Measurements from ENCODE around the gene ACKR3.

ACKR3 gene

GRCh38 chr2:236601316-236602202 lies 31.9 kb downstream of the ACKR3 start:
- Histone ChIP-seq H3K27me3 (ENCODE audit: control insufficient read depth, insufficient read depth, low read length) (0 out of 2 replicates have a peak, but pooled peaks cover 3% of the 10 kb centered on the region), H3K36me3 (ENCODE audit: control insufficient read depth, insufficient read depth, low read length) (no peaks in the 10 kb centered on the region), H3K4me3 (ENCODE audit: low read depth, low read length) (no peak overlapping the region), H3K27ac (ENCODE audit: low read depth, low read length) (no peak overlapping the region), H3K4me1 (ENCODE audit: control insufficient read depth, insufficient read depth, low read length) (0 out of 2 replicates have a peak, but pooled peaks cover 4% of the 10 kb centered on the region), H3K9me3 (ENCODE audit: control insufficient read depth, insufficient read depth, low read depth, low read length) (no peaks in the 10 kb centered on the region), H3K9ac (ENCODE audit: low read length) (no peak overlapping the region)

GRCh38 chr2:236602678-236603077 lies 33.1 kb downstream of the ACKR3 start:
- Histone ChIP-seq H3K9ac (ENCODE audit: low read length) (no peak overlapping the region), H3K27ac (ENCODE audit: low read depth, low read length) (no peak overlapping the region), H3K9me3 (ENCODE audit: control insufficient read depth, insufficient read depth, low read depth, low read length) (no peaks in the 10 kb centered on the region), H3K4me3 (ENCODE audit: low read depth, low read length) (no peak overlapping the region), H3K4me1 (ENCODE audit: control insufficient read depth, insufficient read depth, low read length) (0 out of 2 replicates have a peak, but pooled peaks cover 4% of the 10 kb centered on the region), H3K27me3 (ENCODE audit: control insufficient read depth, insufficient read depth, low read length) (0 out of 2 replicates have a peak, but pooled peaks cover 3% of the 10 kb centered on the region), H3K36me3 (ENCODE audit: control insufficient read depth, insufficient read depth, low read length) (no peaks in the 10 kb centered on the region)

GRCh38 chr2:236603361-236604015 lies 33.9 kb downstream of the ACKR3 start:
- Histone ChIP-seq H3K4me3 (ENCODE audit: low read depth, low read length) (no peak overlapping the region), H3K36me3 (ENCODE audit: control insufficient read depth, insufficient read depth, low read length) (no peaks in the 10 kb centered on the region), H3K9me3 (ENCODE audit: control insufficient read depth, insufficient read depth, low read depth, low read length) (no peaks in the 10 kb centered on the region), H3K27ac (ENCODE audit: low read depth, low read length) (no peak overlapping the region), H3K9ac (ENCODE audit: low read length) (no peak overlapping the region), H3K27me3 (ENCODE audit: control insufficient read depth, insufficient read depth, low read length) (0 out of 2 replicates have a peak, but pooled peaks cover 3% of the 10 kb centered on the region), H3K4me1 (ENCODE audit: control insufficient read depth, insufficient read depth, low read length) (0 out of 2 replicates have a peak, but pooled peaks cover 3% of the 10 kb centered on the region)

- Histone ChIP-seq H3K27ac (ENCODE audit: low read depth, low read length) (no peak overlapping the region), H3K4me3 (ENCODE audit: low read depth, low read length) (no peak overlapping the region), H3K4me1 (ENCODE audit: control insufficient read depth, insufficient read depth, low read length) (no peaks in the 10 kb centered on the region), H3K27me3 (ENCODE audit: control insufficient read depth, insufficient read depth, low read length) (0 out of 2 replicates have a peak, but pooled peaks cover 3% of the 10 kb centered on the region), H3K36me3 (ENCODE audit: control insufficient read depth, insufficient read depth, low read length) (no peaks in the 10 kb centered on the region), H3K9ac (ENCODE audit: low read length) (no peak overlapping the region), H3K9me3 (ENCODE audit: control insufficient read depth, insufficient read depth, low read depth, low read length) (no peaks in the 10 kb centered on the region)
Measured at GRCh38 chr2:236604575-236605344, 35.1 kb downstream of the ACKR3 start.

GRCh38 chr2:236605345-236605734 lies 35.7 kb downstream of the ACKR3 start:
- H3K4me1 ChIP-seq (ENCODE audit: control insufficient read depth, insufficient read depth, low read length): no peaks in the 10 kb centered on the region
- no peaks in the 10 kb centered on the region for H3K9me3 ChIP-seq (ENCODE audit: control insufficient read depth, insufficient read depth, low read depth, low read length)
- 0 out of 2 replicates have a peak, but pooled peaks cover 3% of the 10 kb centered on the region for H3K27me3 ChIP-seq (ENCODE audit: control insufficient read depth, insufficient read depth, low read length)
- H3K27ac ChIP-seq (ENCODE audit: low read depth, low read length): no peak overlapping the region
- no peak overlapping the region for H3K9ac ChIP-seq (ENCODE audit: low read length)
- H3K4me3 ChIP-seq (ENCODE audit: low read depth, low read length): no peak overlapping the region
- no peaks in the 10 kb centered on the region for H3K36me3 ChIP-seq (ENCODE audit: control insufficient read depth, insufficient read depth, low read length)

DNA sequence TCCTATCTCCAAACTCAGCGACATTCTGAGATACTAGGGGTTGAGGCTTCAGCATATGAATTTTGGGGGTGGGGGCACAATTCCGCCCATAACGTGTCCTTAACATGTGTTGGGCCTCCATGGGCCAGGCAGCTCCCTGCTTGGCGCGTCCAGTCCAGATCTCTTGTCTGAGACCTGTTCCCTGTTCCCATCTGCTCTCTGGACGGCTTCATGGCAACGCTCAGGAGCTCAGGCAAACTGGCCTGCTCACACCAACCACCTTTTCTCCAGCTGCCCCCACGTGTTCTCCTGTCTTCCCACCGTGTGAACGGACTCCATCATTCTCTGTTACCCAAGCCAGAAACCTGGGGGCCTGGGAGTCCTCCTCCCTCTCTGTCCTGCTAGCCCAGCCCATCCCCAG lies 36.4 kb downstream of the ACKR3 start:
- Histone ChIP-seq H3K36me3 (ENCODE audit: control insufficient read depth, insufficient read depth, low read length) (no peaks in the 10 kb centered on the region), H3K9me3 (ENCODE audit: control insufficient read depth, insufficient read depth, low read depth, low read length) (no peaks in the 10 kb centered on the region), H3K27me3 (ENCODE audit: control insufficient read depth, insufficient read depth, low read length) (0 out of 2 replicates have a peak, but pooled peaks cover 3% of the 10 kb centered on the region), H3K9ac (ENCODE audit: low read length) (no peak overlapping the region), H3K27ac (ENCODE audit: low read depth, low read length) (no peak overlapping the region), H3K4me1 (ENCODE audit: control insufficient read depth, insufficient read depth, low read length) (no peaks in the 10 kb centered on the region), H3K4me3 (ENCODE audit: low read depth, low read length) (no peak overlapping the region)

GRCh38 chr2:236607471-236608187 lies 38.0 kb downstream of the ACKR3 start:
- Histone ChIP-seq H3K27me3 (ENCODE audit: control insufficient read depth, insufficient read depth, low read length) (0 out of 2 replicates have a peak, but pooled peaks cover 3% of the 10 kb centered on the region), H3K36me3 (ENCODE audit: control insufficient read depth, insufficient read depth, low read length) (no peaks in the 10 kb centered on the region), H3K9me3 (ENCODE audit: control insufficient read depth, insufficient read depth, low read depth, low read length) (no peaks in the 10 kb centered on the region), H3K9ac (ENCODE audit: low read length) (no peak overlapping the region), H3K4me3 (ENCODE audit: low read depth, low read length) (no peak overlapping the region), H3K4me1 (ENCODE audit: control insufficient read depth, insufficient read depth, low read length) (no peaks in the 10 kb centered on the region), H3K27ac (ENCODE audit: low read depth, low read length) (no peak overlapping the region)

- Histone ChIP-seq H3K4me3 (ENCODE audit: low read depth, low read length) (no peak overlapping the region), H3K27ac (ENCODE audit: low read depth, low read length) (no peak overlapping the region), H3K9ac (ENCODE audit: low read length) (no peak overlapping the region), H3K27me3 (ENCODE audit: control insufficient read depth, insufficient read depth, low read length) (0 out of 2 replicates have a peak, but pooled peaks cover 3% of the 10 kb centered on the region), H3K36me3 (ENCODE audit: control insufficient read depth, insufficient read depth, low read length) (no peaks in the 10 kb centered on the region), H3K9me3 (ENCODE audit: control insufficient read depth, insufficient read depth, low read depth, low read length) (no peaks in the 10 kb centered on the region), H3K4me1 (ENCODE audit: control insufficient read depth, insufficient read depth, low read length) (no peaks in the 10 kb centered on the region)
Measured at GRCh38 chr2:236608188-236608525, 38.5 kb downstream of the ACKR3 start.

- 0 out of 2 replicates have a peak, but pooled peaks cover 3% of the 10 kb centered on the region for H3K27me3 ChIP-seq (ENCODE audit: control insufficient read depth, insufficient read depth, low read length)
- no peaks in the 10 kb centered on the region for H3K9me3 ChIP-seq (ENCODE audit: control insufficient read depth, insufficient read depth, low read depth, low read length)
- no peak overlapping the region for H3K9ac ChIP-seq (ENCODE audit: low read length)
- H3K27ac ChIP-seq (ENCODE audit: low read depth, low read length): no peak overlapping the region
- H3K4me3 ChIP-seq (ENCODE audit: low read depth, low read length): no peak overlapping the region
- H3K4me1 ChIP-seq (ENCODE audit: control insufficient read depth, insufficient read depth, low read length): no peaks in the 10 kb centered on the region
- H3K36me3 ChIP-seq (ENCODE audit: control insufficient read depth, insufficient read depth, low read length): no peaks in the 10 kb centered on the region
Measured at GRCh38 chr2:236608710-236609109, 39.1 kb downstream of the ACKR3 start.

- no peak overlapping the region for H3K4me3 ChIP-seq (ENCODE audit: low read depth, low read length)
- no peaks in the 10 kb centered on the region for H3K4me1 ChIP-seq (ENCODE audit: control insufficient read depth, insufficient read depth, low read length)
- H3K36me3 ChIP-seq (ENCODE audit: control insufficient read depth, insufficient read depth, low read length): no peaks in the 10 kb centered on the region
- H3K27ac ChIP-seq (ENCODE audit: low read depth, low read length): no peak overlapping the region
- H3K9ac ChIP-seq (ENCODE audit: low read length): no peak overlapping the region
- H3K9me3 ChIP-seq (ENCODE audit: control insufficient read depth, insufficient read depth, low read depth, low read length): no peaks in the 10 kb centered on the region
- no peaks in the 10 kb centered on the region for H3K27me3 ChIP-seq (ENCODE audit: control insufficient read depth, insufficient read depth, low read length)
Measured at GRCh38 chr2:236610991-236611821, 41.6 kb downstream of the ACKR3 start.

Data from HUES6 (cell line).